Upper lobe of left lung (tissue), 4 donors: ENCODE measurements around the gene RNU4-1.

Source experiments
- CTCF ChIP-seq, 6 experiments: fragments of 450-650 bp in 4 of 6; fragments of 200-600 bp in 2 of 6; sonication (generic) in 2 of 6; IDR thresholded peaks; one replicate each; pipeline ENCODE4 v1.5.1; 2016 to 2019; ENCODE audit warnings: antibody characterized with exemption in 6 of 6
- EP300 ChIP-seq, 4 donors: sonication (generic); formaldehyde crosslinking; IDR thresholded peaks; one replicate each; pipeline ENCODE4 v1.5.1; 2017; ENCODE audit warnings: antibody characterized with exemption in 4 of 4, control low read depth in 2 of 4
- POLR2A ChIP-seq, 4 donors: fragments of 450-650 bp; IDR thresholded peaks; one replicate each; pipeline ENCODE4 v1.5.1; 2016 to 2017; ENCODE audit warnings: antibody characterized with exemption in 4 of 4, mild to moderate bottlenecking in 2 of 4
- POLR2AphosphoS5 ChIP-seq, 2 donors: sonication (generic); formaldehyde crosslinking; IDR thresholded peaks; one replicate each; pipeline ENCODE4 v1.5.1; 2017; ENCODE audit warnings: antibody characterized with exemption in 2 of 2

GRCh38 chr12:120332523-120332922 is 39.5 kb upstream of the RNU4-1 start:
- TF ChIP-seq CTCF (IDR thresholded peaks at IDR 0.05): no peak
- TF ChIP-seq POLR2A (IDR thresholded peaks at IDR 0.05): no peak
- TF ChIP-seq POLR2AphosphoS5 (IDR thresholded peaks at IDR 0.05): no peak
- TF ChIP-seq EP300 (IDR thresholded peaks at IDR 0.05): no peak
